D721Med (cell line): ENCODE data around the gene NCKAP5.

Experiments
- DNase-seq: peaks from one replicate; pipeline ENCODE4 v3.0.0; 2011; ENCODE audit warnings: low spot score; ENCODE audit not compliant: insufficient read length
- FAIRE-seq: peaks from 2 replicates; lab custom pipeline; 2011; peaks lifted over from hg19 to GRCh38; lab: Jason Lieb, UNC
- CTCF ChIP-seq: IDR thresholded peaks from 2 replicates; pipeline ENCODE4 v1.5.1; 2012; ENCODE audit warnings: mild to moderate bottlenecking, control low read depth; ENCODE audit not compliant: insufficient read depth; ENCODE audit errors: missing control alignments

Gene NCKAP5

GRCh38 chr2:133596701-133597393, 28.6 kb upstream of the NCKAP5 start:
- no peak for FAIRE-seq
- no peak for TF ChIP-seq CTCF
- DNase-seq, result no peak

GRCh38 chr2:133591164-133591563, 22.9 kb upstream of the NCKAP5 start:
- TF ChIP-seq CTCF, result no peak
- DNase-seq (no peak), FAIRE-seq (no peak)

- FAIRE-seq (no peak), DNase-seq (no peak)
Measured at GRCh38 chr2:133589456-133589855, 21.2 kb upstream of the NCKAP5 start.

GRCh38 chr2:133588144-133588543, 19.9 kb upstream of the NCKAP5 start:
- no peak for DNase-seq
- no peak for FAIRE-seq
- no peak for TF ChIP-seq CTCF

More at GRCh38 chr2:133589456-133589855, 21.2 kb upstream of the NCKAP5 start:
- no peak for TF ChIP-seq CTCF

GRCh38 chr2:133586978-133587377, 18.7 kb upstream of the NCKAP5 start:
- no peak for DNase-seq
- TF ChIP-seq CTCF, result no peak
- no peak for FAIRE-seq

GRCh38 chr2:133581010-133581760, 12.9 kb upstream of the NCKAP5 start:
- FAIRE-seq (no peak), DNase-seq (no peak)
- TF ChIP-seq CTCF, result no peak

- TF ChIP-seq CTCF, result no peak
- FAIRE-seq, result no peak
- DNase-seq, result no peak
Measured at GRCh38 chr2:133579274-133579673, 11.0 kb upstream of the NCKAP5 start.
